ENCODE data around the gene POTEE.
"Not testable (repeated sequence)": the region's sequence is repeated elsewhere in the genome, so short reads cannot be mapped to it uniquely, and the experiment has no call there.

The POTEE gene

GRCh38 chr2:131209030-131209772, at the start of gene POTEE:
POTEE (plus strand) TSS chr2:131209536; CDS start chr2:131218403, 8,867 bp downstream.
- DNase-seq, result not testable (repeated sequence)

DNA sequence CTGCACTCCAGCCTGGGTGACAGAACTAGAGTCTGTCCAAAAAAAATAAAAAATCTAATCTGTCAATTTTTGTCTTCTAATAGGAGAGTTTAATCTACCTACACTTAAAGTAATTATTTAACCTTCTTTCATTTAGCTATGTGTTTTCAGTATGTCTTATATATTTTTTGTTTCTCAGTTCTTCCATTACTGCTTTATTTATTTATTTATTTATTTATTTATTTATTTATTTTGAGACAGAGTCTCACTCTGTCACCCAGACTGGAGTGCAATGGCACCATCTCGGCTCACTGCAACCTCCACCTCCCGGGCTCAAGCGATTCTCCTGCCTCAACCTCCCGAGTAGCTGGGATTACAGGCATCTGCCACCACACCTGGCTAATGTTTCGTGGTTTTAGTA, 43.8 kb upstream of the POTEE start:
- DNase-seq, result not testable (repeated sequence)

- no peak for DNase-seq
Measured at GRCh38 chr2:131168538-131168937, 40.8 kb upstream of the POTEE start.

GRCh38 chr2:131178050-131178449, 31.3 kb upstream of the POTEE start:
- DNase-seq, result not testable (repeated sequence)

DNA sequence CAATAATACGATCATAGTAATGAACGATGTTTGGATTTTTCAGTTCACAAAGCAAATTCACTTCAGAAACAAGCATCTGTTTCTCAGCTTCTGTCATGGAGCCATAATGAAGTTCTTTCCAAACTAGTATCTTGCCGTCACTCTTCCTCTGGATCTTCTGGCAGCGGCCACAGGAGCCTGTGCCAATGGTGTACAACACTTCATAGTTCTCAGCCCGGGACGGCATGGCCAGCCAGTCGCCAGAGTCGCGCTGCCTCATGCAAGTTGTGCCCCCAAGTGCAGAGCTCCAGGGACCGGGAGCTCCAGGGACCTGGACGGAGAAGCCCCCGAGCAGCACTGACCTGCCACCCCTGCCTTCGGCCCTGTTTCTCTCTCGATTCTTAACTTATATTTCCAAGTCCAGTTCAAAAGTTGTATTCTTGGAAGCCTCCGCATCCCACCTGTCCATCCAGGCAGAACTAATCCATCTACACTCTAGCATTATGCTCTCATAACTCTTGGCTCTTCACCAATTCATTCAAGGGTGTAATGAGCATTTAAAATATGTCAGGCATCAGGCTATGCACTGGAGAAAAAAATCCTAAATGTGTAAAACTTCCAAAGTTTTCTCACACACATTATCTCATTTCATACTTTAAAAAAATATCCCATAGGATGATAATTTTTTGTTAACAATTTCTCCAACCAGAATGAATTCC, 30.5 kb upstream of the POTEE start:
- DNase-seq, result not testable (repeated sequence)

DNA sequence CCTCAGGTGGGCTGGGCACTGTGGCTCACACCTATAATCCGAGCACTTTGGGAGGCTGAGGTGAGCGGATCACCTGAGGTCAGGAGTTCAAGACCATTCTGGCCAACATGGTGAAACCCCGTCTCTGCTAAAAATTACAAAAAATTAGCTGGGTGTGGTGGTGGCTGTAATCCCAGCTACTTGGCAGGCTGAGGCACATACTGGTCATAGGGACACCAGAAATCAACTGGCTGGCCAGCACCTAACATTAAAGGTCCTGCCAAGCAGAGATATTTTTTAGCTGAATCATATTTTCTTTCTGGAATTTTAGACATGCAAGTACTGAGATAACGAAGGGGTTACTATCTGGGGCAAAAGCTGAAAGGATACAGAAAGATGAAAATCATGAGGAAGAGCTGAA, 27.9 kb upstream of the POTEE start:
- not testable (repeated sequence) for DNase-seq

DNA sequence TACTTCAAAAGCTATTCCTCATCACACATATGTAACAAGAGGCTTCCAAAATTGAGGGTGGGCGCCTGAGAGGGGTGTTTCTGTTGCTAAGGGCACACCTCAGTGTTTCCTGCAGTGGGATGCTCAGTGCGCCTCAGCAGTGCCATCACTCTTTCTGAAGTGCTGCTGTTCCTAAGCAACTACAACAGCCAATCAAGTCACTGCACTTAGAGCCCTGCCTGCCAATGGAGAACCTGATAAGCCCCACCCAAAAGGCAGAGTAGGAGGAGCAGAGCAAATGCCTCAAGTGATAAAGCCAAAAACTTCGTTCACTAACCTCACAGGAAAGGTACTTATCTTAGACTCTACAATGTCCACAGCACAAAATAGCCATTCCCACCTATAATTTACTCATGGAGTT, 15.9 kb upstream of the POTEE start:
- not testable (repeated sequence) for DNase-seq

- DNase-seq, result not testable (repeated sequence)
Measured at GRCh38 chr2:131196186-131196585, 13.2 kb upstream of the POTEE start.

GRCh38 chr2:131201098-131201497, 8.2 kb upstream of the POTEE start:
- no peak for DNase-seq

- not testable (repeated sequence) for DNase-seq
Measured at GRCh38 chr2:131207839-131208238, 1.5 kb upstream of the POTEE start.

- not testable (repeated sequence) for DNase-seq
Measured at GRCh38 chr2:131209773-131210104, 403 bp downstream of the POTEE start.

DNA sequence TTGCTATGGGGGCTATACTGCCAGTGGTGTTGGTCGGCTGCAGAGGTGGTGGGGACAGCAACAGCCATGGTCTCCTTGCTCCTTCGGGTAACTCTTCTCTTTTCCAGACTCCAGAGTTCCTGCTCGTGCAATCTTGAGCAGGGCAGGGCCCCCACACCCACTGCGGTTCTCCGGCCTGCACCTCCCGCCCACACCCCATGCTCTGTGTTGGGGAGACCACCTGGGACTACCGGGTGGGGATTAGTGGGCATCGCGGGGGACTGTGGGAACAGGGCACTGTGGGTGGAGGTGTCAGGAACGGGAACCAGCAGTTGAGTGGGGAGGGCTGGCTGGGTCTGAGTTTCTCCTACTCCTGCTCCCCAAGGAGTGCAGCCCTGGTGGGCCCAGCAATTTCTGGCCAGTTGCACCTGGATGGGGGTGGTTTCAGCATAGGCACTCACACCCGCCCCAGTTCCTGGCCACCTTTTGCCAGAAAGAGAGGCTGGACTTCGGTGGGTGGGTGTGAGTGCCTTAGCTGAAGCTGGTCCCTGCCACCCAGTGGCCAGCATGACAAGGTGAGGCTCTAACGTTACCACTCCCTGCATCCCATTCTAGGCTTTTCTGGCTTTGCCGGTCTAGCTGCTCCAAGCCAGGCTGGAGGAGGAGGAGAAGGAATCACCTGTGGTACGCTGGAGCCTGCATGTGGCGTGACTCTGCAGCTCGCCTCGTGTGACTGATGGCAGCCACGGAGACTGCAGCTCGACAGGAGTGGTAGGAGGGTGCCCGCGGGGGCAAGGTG, 1.3 kb downstream of the POTEE start:
- DNase-seq, result not testable (repeated sequence)

DNA sequence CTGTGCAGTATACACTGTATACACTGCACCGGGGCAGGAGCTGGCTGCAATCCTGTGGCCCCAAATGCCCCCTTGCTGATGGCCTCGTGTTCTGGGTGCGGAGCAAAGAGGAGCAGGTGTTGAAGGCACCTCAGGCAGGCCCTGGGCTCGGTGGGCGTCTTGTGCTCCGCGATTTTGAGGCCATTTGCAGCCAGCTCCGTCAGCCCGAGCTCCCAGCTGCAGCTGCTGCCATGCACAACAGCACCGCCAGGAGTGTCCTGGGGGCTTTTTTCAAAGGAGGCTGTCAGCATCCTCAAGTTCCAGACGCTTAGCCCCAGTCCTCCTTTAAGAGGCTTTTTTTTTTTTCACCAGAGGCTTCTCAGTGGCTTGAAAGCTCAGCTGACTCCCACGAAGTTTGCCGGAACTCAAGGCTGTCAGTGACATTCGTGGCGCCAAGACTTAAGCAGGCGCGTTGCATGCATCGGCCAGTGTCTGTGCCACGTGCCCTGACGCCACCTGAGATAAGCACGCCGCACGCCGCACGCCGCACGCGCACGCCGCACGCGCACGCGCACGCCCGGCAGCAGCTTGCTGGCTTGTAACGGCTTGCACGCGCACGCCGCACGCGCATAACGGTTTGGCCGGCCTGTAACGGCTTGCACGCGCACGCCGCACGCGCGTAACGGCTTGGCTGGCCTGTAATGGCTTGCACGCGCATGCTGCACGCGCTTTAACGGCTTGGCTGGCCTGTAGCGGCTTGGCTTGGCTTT, 8.1 kb downstream of the POTEE start:
- not testable (repeated sequence) for DNase-seq

DNA sequence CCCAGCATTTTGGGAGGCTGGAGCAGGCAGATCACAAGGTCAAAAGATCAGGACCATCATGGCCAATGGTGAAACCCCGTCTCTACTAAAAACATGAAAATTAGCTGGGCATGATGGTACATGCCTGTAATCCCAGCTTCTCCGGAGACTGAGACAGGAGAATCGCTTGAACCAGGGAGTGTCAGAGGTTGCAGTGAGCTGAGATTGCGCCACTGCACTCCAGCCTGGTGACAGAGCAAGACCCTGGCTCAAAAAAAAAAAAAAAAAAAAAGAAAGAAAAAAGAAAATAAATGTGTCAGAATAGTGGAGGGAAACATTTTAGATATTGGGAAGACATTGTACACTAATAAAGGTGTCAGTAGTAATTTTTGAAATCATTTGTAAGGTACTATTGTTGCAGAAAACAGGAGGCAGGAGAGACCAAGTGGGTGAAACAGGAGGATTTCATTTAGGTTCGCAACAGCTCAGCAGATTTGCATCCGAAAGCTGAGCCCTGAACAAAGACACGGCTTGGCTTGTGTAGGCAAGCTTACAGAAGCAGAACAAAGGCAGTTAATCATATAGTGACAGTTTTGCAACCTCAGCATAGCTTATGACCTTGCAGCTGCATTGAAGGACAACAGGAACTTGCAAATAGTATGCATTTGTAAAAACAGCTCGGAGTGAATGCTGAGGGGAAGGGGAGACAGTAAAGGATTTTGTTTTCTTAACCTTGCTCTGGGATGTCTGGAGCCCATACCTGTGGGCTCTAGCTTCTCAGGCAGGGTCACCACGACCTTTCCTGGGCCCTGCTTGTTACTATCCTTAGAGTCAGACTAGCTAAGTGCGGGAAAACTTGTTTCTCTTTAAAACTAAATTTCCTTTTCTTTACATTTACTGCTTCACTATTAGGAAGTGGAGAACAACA, 26.5 kb downstream of the POTEE start:
- not testable (repeated sequence) for DNase-seq

Measured in activated CD4-positive, CD25-positive, alpha-beta regulatory T cell (primary cell).